SH-SY5Y (cell line): ENCODE results near the gene CELSR3.

Experiments used
- GATA2 ChIP-seq: IDR thresholded peaks from 2 replicates; pipeline ENCODE4 v1.6.1; 2011; ENCODE audit warnings: mild to moderate bottlenecking, low read depth, low read length
- GATA3 ChIP-seq: IDR thresholded peaks from 2 replicates; pipeline ENCODE4 v1.6.1; 2011; ENCODE audit warnings: low read depth, mild to moderate bottlenecking, low read length, moderate library complexity

DNA sequence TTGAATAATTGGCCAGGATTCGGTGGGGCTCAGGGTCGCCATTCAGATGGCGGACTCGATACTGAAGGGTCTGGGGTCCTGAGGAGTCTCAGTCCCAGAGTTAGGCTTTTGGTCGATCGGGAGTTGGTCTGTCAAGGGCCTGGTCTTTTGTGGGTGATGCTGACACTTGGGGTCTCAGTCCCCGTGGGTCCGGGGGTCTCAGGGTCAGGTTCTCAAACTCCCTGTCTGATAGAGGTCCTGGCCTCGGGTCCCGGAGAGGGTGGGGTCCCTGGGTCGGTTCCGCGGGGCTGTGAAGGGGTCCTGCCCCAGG is 22.6 kb upstream of the CELSR3 start:
- no peak for TF ChIP-seq GATA3
- TF ChIP-seq GATA2, result no peak
